HEK293T (cell line): ENCODE data around the gene NME3.

Source experiments
- BHLHE40 ChIP-seq: fragments of 450-650 bp; IDR thresholded peaks from 2 replicates; pipeline ENCODE4 v1.6.1; 2016; ENCODE audit warnings: mild to moderate bottlenecking, moderate library complexity, borderline replicate concordance
- ELF4 ChIP-seq: fragments of 450-650 bp; IDR thresholded peaks from 2 replicates; pipeline ENCODE4 v1.6.1; 2017; ENCODE audit warnings: antibody characterized with exemption
- TARDBP ChIP-seq: fragments of 450-650 bp; IDR thresholded peaks from 2 replicates; pipeline ENCODE4 v1.6.1; 2016

- no peak for TF ChIP-seq ELF4
- no peak; the same call in 1 of the 2 replicates for TF ChIP-seq TARDBP
- TF ChIP-seq BHLHE40 = no peak
These were observed 44.5 kb downstream of the NME3 start for GRCh38 chr16:1726661-1727502.
